ENCODE results near the gene FAM200C. TPM values are rescaled to one million over a fixed set of nuclear protein-coding genes. Genes with fewer than 3 reads are reported as not detected.
A peak's percentile ranks its signal among the peaks of the same experiment; 100 is the strongest.

Gene FAM200C
- total and polyA plus RNA-seq, 8 donors: 0.29 to 7.2 (median 1.6) TPM

DNA sequence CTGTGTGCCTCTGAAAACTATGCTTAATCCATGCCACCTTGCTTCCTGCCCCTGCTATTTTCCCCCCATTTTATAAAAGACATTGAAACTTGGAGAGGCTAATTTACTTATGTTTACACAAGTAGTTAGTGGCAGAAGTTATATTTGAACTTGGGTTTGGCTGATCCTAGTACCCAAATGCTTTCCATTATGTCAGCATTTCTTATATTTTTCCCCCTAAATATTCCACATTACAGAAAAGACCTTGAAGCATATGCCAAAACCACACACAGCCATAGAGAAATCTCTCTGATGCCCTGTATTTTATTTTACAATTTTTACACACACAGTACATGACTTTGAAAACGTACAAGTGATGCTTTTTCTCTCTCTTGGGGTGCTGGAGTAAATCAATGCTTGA is 40.6 kb downstream of the FAM200C start:
- H3K36me3 ChIP-seq: no peaks in the 10 kb centered on the region
- no peaks in the 10 kb centered on the region for H3K27me3 ChIP-seq
- TF ChIP-seq EP300 (IDR thresholded peaks at IDR 0.05) (no peak), CTCF (IDR thresholded peaks at IDR 0.05) (no peak), POLR2AphosphoS5 (IDR thresholded peaks at IDR 0.05) (no peak), POLR2A (IDR thresholded peaks at IDR 0.05) (no peak)
- no peaks in the 10 kb centered on the region for H3K9me3 ChIP-seq
- peaks cover 0 to 43% (median 22%) of the 10 kb centered on the region in 4 donors for H3K4me1 ChIP-seq
- intact Hi-C loops (cut with DNase I; ENCODE audit: low total_unique reads): no loop called here
- 0 to 30% (median 0%) methylated on average over 1 of the region's 1 CpG for WGBS, 5 donors
- H3K4me3 ChIP-seq: no peak overlapping the region
- no peak for DNase-seq
- peak overlapping the region in 3 of 5 donors; percentile 30 to 67 (median 52) for H3K27ac ChIP-seq

- intact Hi-C loops (cut with DNase I; ENCODE audit: low total_unique reads): no loop called here
- TF ChIP-seq EP300 (IDR thresholded peaks at IDR 0.05) (no peak), POLR2AphosphoS5 (IDR thresholded peaks at IDR 0.05) (no peak), POLR2A (IDR thresholded peaks at IDR 0.05) (no peak), CTCF (IDR thresholded peaks at IDR 0.05) (no peak)
- no peaks in the 10 kb centered on the region for H3K36me3 ChIP-seq
- no peak overlapping the region for H3K4me3 ChIP-seq
- H3K27me3 ChIP-seq: no peaks in the 10 kb centered on the region
- WGBS, 5 donors: 57 to 71% (median 61%) methylated on average over 7 of the region's 7 CpGs
- peaks cover 0 to 43% (median 20%) of the 10 kb centered on the region in 4 donors for H3K4me1 ChIP-seq
- peak in 1 of 2 donors; percentile 69 for DNase-seq
- H3K27ac ChIP-seq: peak overlapping the region in 4 of 5 donors; percentile 36 to 71 (median 60)
- no peaks in the 10 kb centered on the region for H3K9me3 ChIP-seq
These were observed 41.9 kb downstream of the FAM200C start for GRCh38 chr5:160357861-160358411.

DNA sequence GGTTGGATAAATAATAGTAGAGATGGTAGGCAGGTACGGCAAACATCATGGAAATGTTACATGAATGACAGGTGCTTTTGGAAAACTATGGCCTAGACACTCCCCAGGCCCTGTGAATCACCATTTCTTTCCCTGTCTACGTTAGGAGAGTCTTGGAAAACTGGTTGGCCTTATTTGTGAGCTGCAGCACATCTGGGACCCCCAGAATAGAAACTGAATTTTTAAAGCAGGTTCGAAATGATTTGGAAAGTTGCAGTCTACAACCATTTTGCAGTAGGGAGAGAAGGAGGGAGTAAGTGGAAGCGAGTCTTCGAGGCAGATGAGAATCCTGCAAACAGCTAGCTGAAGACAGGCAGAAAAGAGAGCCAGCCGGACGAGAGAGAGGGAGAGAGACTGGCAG is 42.5 kb downstream of the FAM200C start:
- intact Hi-C loops (cut with DNase I; ENCODE audit: low total_unique reads): no loop called here
- H3K27ac ChIP-seq: peak overlapping the region in 3 of 5 donors; percentile 59 to 71 (median 62)

More for the DNA sequence above, 42.5 kb downstream of the FAM200C start:
- H3K4me3 ChIP-seq: no peak overlapping the region
- TF ChIP-seq POLR2A (IDR thresholded peaks at IDR 0.05) (no peak), EP300 (IDR thresholded peaks at IDR 0.05) (no peak), CTCF (IDR thresholded peaks at IDR 0.05) (no peak), POLR2AphosphoS5 (IDR thresholded peaks at IDR 0.05) (no peak)
- no peaks in the 10 kb centered on the region for H3K27me3 ChIP-seq
- no peaks in the 10 kb centered on the region for H3K36me3 ChIP-seq
- DNase-seq: no peak
- WGBS, 5 donors: 59 to 83% (median 74%) methylated on average over 7 of the region's 7 CpGs
- peaks cover 0 to 43% (median 20%) of the 10 kb centered on the region in 4 donors for H3K4me1 ChIP-seq
- no peaks in the 10 kb centered on the region for H3K9me3 ChIP-seq
